Neuronal stem cell (in vitro differentiated cells): ENCODE results near the gene KMT2B.
A peak's percentile ranks its signal among the peaks of the same experiment; 100 is the strongest.

ENCODE experiments used
- DNase-seq: peaks from one replicate; pipeline ENCODE4 v3.0.0-alpha.2; 2013; ENCODE audit warnings: low spot score
- H2AFZ ChIP-seq: one replicate; pipeline ENCODE4 v1.6.1; 2013; ENCODE audit warnings: mild to moderate bottlenecking, low read length, inconsistent platforms
- H2AK5ac ChIP-seq: 2 replicates; pipeline ENCODE4 v1.6.1; 2013; ENCODE audit warnings: low read depth, mild to moderate bottlenecking, inconsistent platforms, low read length, moderate library complexity, mixed read lengths
- H2BK120ac ChIP-seq: 2 replicates; pipeline ENCODE4 v1.6.1; 2013; ENCODE audit warnings: low read depth, mild to moderate bottlenecking, inconsistent platforms, low read length, moderate library complexity, mixed read lengths
- H2BK12ac ChIP-seq: one replicate; pipeline ENCODE4 v1.6.1; 2013; ENCODE audit warnings: low read length, inconsistent platforms
- H2BK15ac ChIP-seq: 2 replicates; pipeline ENCODE4 v1.6.1; 2013; ENCODE audit warnings: mild to moderate bottlenecking, low read length, inconsistent platforms, mixed read lengths
- H2BK5ac ChIP-seq: one replicate; pipeline ENCODE4 v1.6.1; 2013; ENCODE audit warnings: inconsistent platforms, mild to moderate bottlenecking, low read length, moderate library complexity
- H3K14ac ChIP-seq: one replicate; pipeline ENCODE4 v1.6.1; 2013; ENCODE audit warnings: low read length, inconsistent platforms
- H3K18ac ChIP-seq: 2 replicates; pipeline ENCODE4 v1.6.1; 2013; ENCODE audit warnings: low read length, inconsistent platforms
- H3K23ac ChIP-seq: 2 replicates; pipeline ENCODE4 v1.6.1; 2013; ENCODE audit warnings: low read depth, mild to moderate bottlenecking, mixed read lengths, low read length, inconsistent platforms; ENCODE audit not compliant: poor library complexity
- H3K27ac ChIP-seq: replicated peaks from 3 replicates; pipeline ENCODE4 v1.5.1; 2013; ENCODE audit warnings: low read length, inconsistent platforms
- H3K27me3 ChIP-seq, 3 experiments: 2 replicates each; pipeline ENCODE4 v1.6.1; 2013; ENCODE audit warnings: low read length in 3 of 3, mild to moderate bottlenecking in 2 of 3, inconsistent platforms in 1 of 3, low read depth in 1 of 3, mixed read lengths in 1 of 3, moderate library complexity in 1 of 3; ENCODE audit not compliant: control insufficient read depth in 3 of 3, insufficient read depth in 3 of 3
- H3K36me3 ChIP-seq, 2 donors: replicated peaks in 1 of 2; 2 replicates each; pipeline ENCODE4 v1.6.1; 2013; ENCODE audit warnings: low read length in 2 of 2; ENCODE audit not compliant: control insufficient read depth in 2 of 2, insufficient read depth in 2 of 2
- H3K4ac ChIP-seq: 2 replicates; pipeline ENCODE4 v1.6.1; 2013; ENCODE audit warnings: inconsistent platforms, mild to moderate bottlenecking, low read length, moderate library complexity
- H3K4me1 ChIP-seq, 2 donors: 1 replicate in 1 of 2; 2 replicates in 1 of 2; pipeline ENCODE4 v1.6.1; 2013; ENCODE audit warnings: low read length in 2 of 2, low read depth in 1 of 2; ENCODE audit not compliant: control insufficient read depth in 2 of 2, insufficient read depth in 1 of 2
- H3K4me2 ChIP-seq: one replicate; pipeline ENCODE4 v1.6.1; 2013; ENCODE audit warnings: mild to moderate bottlenecking, low read length, inconsistent platforms; ENCODE audit not compliant: insufficient read depth, poor library complexity, severe bottlenecking
- H3K4me3 ChIP-seq, 2 donors: 2 replicates each; pipeline ENCODE4 v1.5.1; 2013; ENCODE audit warnings: low read length in 2 of 2, mild to moderate bottlenecking in 2 of 2, inconsistent platforms in 1 of 2, moderate library complexity in 1 of 2
- H3K79me1 ChIP-seq: one replicate; pipeline ENCODE4 v1.6.1; 2013; ENCODE audit warnings: low read depth, mild to moderate bottlenecking, inconsistent platforms, low read length, moderate library complexity
- H3K9ac ChIP-seq: one replicate; pipeline ENCODE4 v1.6.1; 2013; ENCODE audit warnings: mild to moderate bottlenecking, low read depth, low read length, inconsistent platforms; ENCODE audit not compliant: poor library complexity
- H3K9me3 ChIP-seq, 2 donors: replicated peaks in 1 of 2; 2 replicates each; pipeline versions ENCODE3 to v1.6.1; 2013; ENCODE audit warnings: low read length in 2 of 2, mild to moderate bottlenecking in 2 of 2, inconsistent platforms in 1 of 2, low read depth in 1 of 2, mixed read lengths in 1 of 2, moderate library complexity in 1 of 2; ENCODE audit not compliant: control insufficient read depth in 2 of 2, insufficient read depth in 1 of 2
- H4K8ac ChIP-seq: one replicate; pipeline ENCODE4 v1.6.1; 2013; ENCODE audit warnings: low read depth, mild to moderate bottlenecking, inconsistent platforms, low read length, moderate library complexity
- H4K91ac ChIP-seq: one replicate; pipeline ENCODE4 v1.6.1; 2013; ENCODE audit warnings: low read length, low read depth, mild to moderate bottlenecking, inconsistent platforms; ENCODE audit not compliant: poor library complexity
- WGBS, 2 donors: extraction: QIAGEN DNeasy Blood & Tissue Kit; methylation state at CpG; one replicate each; pipeline ENCODE4 v1.1.7; 2013; ENCODE audit warnings: missing lambda C conversion rate in 2 of 2, mixed read lengths in 1 of 2; ENCODE audit not compliant: insufficient read length in 2 of 2, insufficient replicate concordance in 1 of 2; ENCODE audit errors: extremely low coverage in 2 of 2; 5-methylcytosine and 5-hydroxymethylcytosine counted together

Gene KMT2B

DNA sequence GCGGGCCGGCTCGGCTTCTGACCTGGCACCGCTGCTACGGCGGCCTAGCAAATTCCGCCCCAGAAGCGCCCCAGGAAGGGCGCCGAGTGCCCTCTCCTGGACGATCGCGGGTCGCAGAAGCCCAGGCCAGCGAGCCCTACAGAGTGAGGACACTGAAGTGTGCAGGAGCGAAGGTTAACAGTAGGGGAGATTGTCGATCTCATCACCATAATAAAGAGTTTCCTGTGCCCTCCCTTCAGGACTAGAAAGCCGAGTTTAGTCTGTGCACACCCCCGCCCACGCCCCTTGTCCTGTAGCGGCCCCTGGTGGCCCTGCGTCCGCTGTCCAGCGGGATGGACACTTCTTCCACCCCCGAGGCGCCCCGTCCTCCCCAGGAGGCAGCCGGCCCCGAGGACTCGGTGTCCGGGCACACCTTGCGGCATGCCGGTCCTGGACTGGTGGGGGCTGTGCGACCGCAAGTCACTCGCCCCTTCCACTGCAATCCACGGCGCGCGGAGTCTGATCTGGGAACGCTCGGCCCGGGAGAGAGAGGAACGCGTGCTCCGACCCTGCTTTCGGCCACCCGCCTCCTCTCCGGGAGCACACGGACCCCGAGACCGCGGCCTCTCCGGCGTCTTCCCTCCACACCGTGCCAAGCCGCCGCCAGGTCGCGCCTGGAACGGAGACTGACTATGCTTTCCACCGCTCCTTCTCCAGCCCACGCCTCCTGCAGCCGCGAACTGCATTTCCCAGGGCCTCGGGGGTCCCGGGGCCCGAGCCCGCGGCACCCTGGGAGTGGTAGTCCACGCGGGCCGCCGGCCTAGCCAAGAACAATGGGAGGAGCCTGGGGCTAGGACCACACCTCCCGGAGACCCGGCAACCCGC is 770 bp upstream of the KMT2B start:
- Histone ChIP-seq H3K4me2 (peak overlapping the region; percentile 99), H3K18ac (peak overlapping the region; percentile 98), H2AFZ (peak overlapping the region; percentile 96), H3K4ac (peak overlapping the region; percentile 42), H3K27ac (peak overlapping the region; percentile 94), H3K79me1 (peaks cover 18% of the 10 kb centered on the region), H3K4me1 (peaks cover 15 to 21% of the 10 kb centered on the region in 2 donors), H2BK15ac (peak overlapping the region; percentile 94), H3K4me3 (peak overlapping the region; percentile 74 to 84), H3K14ac (peak overlapping the region; percentile 97), H4K91ac (no peak overlapping the region), H2BK5ac (peak overlapping the region; percentile 98), H2BK12ac (no peak overlapping the region), H2AK5ac (peak overlapping the region; percentile 96), H3K23ac (peak overlapping the region; percentile 92), H3K27me3 (peaks cover 0 to 5% (median 0%) of the 10 kb centered on the region in 3 experiments), H3K36me3 (peaks cover 13 to 24% of the 10 kb centered on the region in 2 donors), H3K9ac (peak overlapping the region; percentile 97), H4K8ac (peak overlapping the region; percentile 72), H3K9me3 (no peaks in the 10 kb centered on the region), H2BK120ac (peak overlapping the region; percentile 93)
- WGBS, 2 donors, result no CpG with 5 or more reads among the region's 77 CpGs
- peak; percentile 95 for DNase-seq

DNA sequence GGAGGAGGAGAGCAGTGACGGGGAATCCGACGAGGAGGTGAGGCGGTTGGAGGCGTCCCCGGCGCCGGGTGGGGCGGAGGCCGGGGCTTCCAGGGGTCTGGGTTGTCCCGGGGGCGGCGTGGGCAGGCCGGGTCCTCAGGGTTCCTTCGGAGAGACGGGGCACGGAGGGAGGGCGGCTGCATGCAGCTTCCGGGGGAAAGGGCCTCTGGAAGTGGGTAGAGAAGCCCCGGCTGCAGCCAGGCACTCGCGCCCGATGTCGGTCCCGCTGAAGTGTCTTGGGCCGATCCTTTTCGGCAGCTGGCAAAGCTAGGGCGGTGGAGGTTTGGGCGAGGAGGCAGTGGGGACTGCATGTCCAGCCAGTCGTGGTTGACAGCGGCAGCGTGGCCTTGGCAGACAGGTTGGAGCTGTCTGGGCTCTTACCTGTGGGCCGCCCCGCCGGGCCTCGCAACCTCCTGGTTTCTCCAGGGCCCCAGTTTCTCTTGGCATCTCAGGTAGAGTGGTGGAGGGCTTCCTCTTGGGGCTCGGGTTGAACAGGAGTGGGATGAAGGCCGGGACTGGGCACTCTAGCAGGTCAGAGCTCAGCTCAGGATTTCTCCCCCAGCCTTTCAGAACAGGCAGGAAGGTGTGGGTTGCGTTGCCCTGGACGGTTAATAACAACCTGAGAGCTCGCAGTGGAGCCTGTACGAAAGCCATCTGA is 690 bp downstream of the KMT2B start:
- H2BK15ac ChIP-seq, result peak overlapping the region; percentile 37
- peak overlapping the region; percentile 31 for H3K23ac ChIP-seq
- peak overlapping the region; percentile 52 for H3K18ac ChIP-seq
- no peak overlapping the region for H3K4ac ChIP-seq
- no peak overlapping the region for H4K8ac ChIP-seq
- peaks cover 27 to 39% of the 10 kb centered on the region in 2 donors for H3K36me3 ChIP-seq
- H4K91ac ChIP-seq, result no peak overlapping the region
- peak overlapping the region; percentile 86 to 99 for H3K4me3 ChIP-seq
- H3K9ac ChIP-seq, result peak overlapping the region; percentile 97
- H3K27me3 ChIP-seq, result peaks cover 0 to 5% (median 0%) of the 10 kb centered on the region in 3 experiments
- peak; percentile 21 for DNase-seq
- H3K4me2 ChIP-seq, result peak overlapping the region; percentile 78
- peak overlapping the region; percentile 47 for H2AFZ ChIP-seq
- peak overlapping the region; percentile 90 for H3K14ac ChIP-seq
- H3K27ac ChIP-seq, result no peak overlapping the region
- H2BK120ac ChIP-seq, result peak overlapping the region; percentile 61
- WGBS, 2 donors, result no CpG with 5 or more reads among the region's 42 CpGs
- no peak overlapping the region for H2BK12ac ChIP-seq
- peaks cover 15 to 21% of the 10 kb centered on the region in 2 donors for H3K4me1 ChIP-seq
- peaks cover 22% of the 10 kb centered on the region for H3K79me1 ChIP-seq
- peak overlapping the region; percentile 81 for H2AK5ac ChIP-seq
- H2BK5ac ChIP-seq, result peak overlapping the region; percentile 87
- H3K9me3 ChIP-seq, result no peaks in the 10 kb centered on the region

DNA sequence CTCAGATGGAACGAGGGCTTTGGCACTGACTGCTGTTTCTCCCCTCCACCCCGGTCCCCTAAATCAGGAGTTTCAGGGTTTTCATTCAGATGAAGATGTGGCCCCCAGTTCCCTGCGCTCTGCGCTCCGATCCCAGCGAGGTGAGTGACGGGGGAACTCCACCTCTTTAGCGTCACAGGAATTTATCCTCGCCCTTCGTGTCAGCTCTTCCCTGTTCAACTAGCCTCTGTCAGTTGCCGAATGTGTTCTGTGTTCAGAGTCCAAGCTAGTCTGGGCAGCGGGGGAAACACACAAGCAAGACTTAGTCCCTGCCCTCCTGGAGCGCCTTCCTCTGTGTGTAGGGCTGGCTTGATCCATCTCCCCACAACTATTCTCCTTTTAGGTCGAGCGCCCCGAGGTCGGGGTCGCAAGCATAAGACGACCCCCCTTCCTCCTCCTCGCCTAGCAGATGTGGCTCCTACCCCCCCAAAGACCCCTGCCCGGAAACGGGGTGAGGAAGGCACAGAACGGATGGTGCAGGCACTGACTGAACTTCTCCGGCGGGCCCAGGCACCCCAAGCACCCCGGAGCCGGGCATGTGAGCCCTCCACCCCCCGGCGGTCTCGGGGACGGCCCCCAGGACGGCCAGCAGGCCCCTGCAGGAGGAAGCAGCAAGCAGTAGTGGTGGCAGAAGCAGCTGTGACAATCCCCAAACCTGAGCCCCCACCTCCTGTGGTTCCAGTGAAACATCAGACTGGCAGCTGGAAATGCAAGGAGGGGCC is 1.8 kb downstream of the KMT2B start:
- no peaks in the 10 kb centered on the region for H3K9me3 ChIP-seq
- peak overlapping the region in 1 of 2 donors; percentile 99 for H3K4me3 ChIP-seq
- no peak overlapping the region for H3K4ac ChIP-seq
- H2BK5ac ChIP-seq, result no peak overlapping the region
- H3K79me1 ChIP-seq, result peaks cover 22% of the 10 kb centered on the region
- H3K14ac ChIP-seq, result no peak overlapping the region
- H2AFZ ChIP-seq, result no peak overlapping the region
- H4K91ac ChIP-seq, result no peak overlapping the region
- peaks cover 0 to 5% (median 0%) of the 10 kb centered on the region in 3 experiments for H3K27me3 ChIP-seq
- no peak overlapping the region for H3K4me2 ChIP-seq
- H3K18ac ChIP-seq, result no peak overlapping the region
- H2AK5ac ChIP-seq, result no peak overlapping the region
- H3K36me3 ChIP-seq, result peaks cover 35 to 50% of the 10 kb centered on the region in 2 donors
- DNase-seq, result no peak
- no peak overlapping the region for H4K8ac ChIP-seq
- H3K23ac ChIP-seq, result no peak overlapping the region
- no peak overlapping the region for H3K27ac ChIP-seq
- no peak overlapping the region for H3K9ac ChIP-seq
- peaks cover 15 to 21% of the 10 kb centered on the region in 2 donors for H3K4me1 ChIP-seq
- WGBS, 2 donors, result no CpG with 5 or more reads among the region's 32 CpGs
- H2BK12ac ChIP-seq, result no peak overlapping the region
- H2BK120ac ChIP-seq, result no peak overlapping the region
- H2BK15ac ChIP-seq, result no peak overlapping the region
